HEK293 (cell line): ENCODE results near the gene CALHM1.
A peak's percentile ranks its signal among the peaks of the same experiment; 100 is the strongest.

ENCODE experiments used
- CTCF ChIP-seq: fragments of 450-650 bp; formaldehyde crosslinking; IDR thresholded peaks from 2 replicates; pipeline ENCODE4 v1.5.1; 2016; ENCODE audit warnings: missing biosample characterization, missing genetic modification characterization
- EGR2 ChIP-seq: fragments of 450-650 bp; formaldehyde crosslinking; IDR thresholded peaks from 2 replicates; pipeline ENCODE4 v1.5.1; 2016; ENCODE audit warnings: low read depth, missing biosample characterization, missing genetic modification characterization
- PATZ1 ChIP-seq: fragments of 450-650 bp; formaldehyde crosslinking; IDR thresholded peaks from 2 replicates; pipeline ENCODE4 v1.5.1; 2016; ENCODE audit warnings: missing biosample characterization, missing genetic modification characterization
- SP2 ChIP-seq: fragments of 450-650 bp; formaldehyde crosslinking; IDR thresholded peaks from 2 replicates; pipeline ENCODE4 v1.5.1; 2016; ENCODE audit warnings: missing biosample characterization, missing genetic modification characterization
- YY1 ChIP-seq: fragments of 450-650 bp; formaldehyde crosslinking; IDR thresholded peaks from 2 replicates; pipeline ENCODE4 v1.5.1; 2018; ENCODE audit warnings: missing biosample characterization, missing genetic modification characterization
- ZBTB11 ChIP-seq: fragments of 450-650 bp; formaldehyde crosslinking; conservative IDR thresholded peaks from 2 replicates; pipeline ENCODE4 v1.5.1; 2016; ENCODE audit warnings: low read depth, missing biosample characterization, missing genetic modification characterization
- ZNF610 ChIP-seq: fragments of 450-650 bp; formaldehyde crosslinking; IDR thresholded peaks from 2 replicates; pipeline ENCODE4 v1.5.1; 2016; ENCODE audit warnings: missing biosample characterization, missing genetic modification characterization, borderline replicate concordance

GRCh38 chr10:103504181-103504783 lies 45.6 kb upstream of the CALHM1 start:
- TF ChIP-seq ZBTB11 (tag by site-specific recombination) (no peak), PATZ1 (tag by site-specific recombination) (peak; percentile 78), CTCF (tag by site-specific recombination) (no peak), YY1 (tag by site-specific recombination) (no peak), ZNF610 (tag by site-specific recombination) (no peak), EGR2 (tag by site-specific recombination) (peak; percentile 85), SP2 (tag by site-specific recombination) (peak; percentile 36)
